HepG2 (cell line): ENCODE measurements around the gene SOX12. TPM values are rescaled to one million over a fixed set of nuclear protein-coding genes. Genes with fewer than 3 reads are reported as not detected.

ENCODE experiments used
- CBX2 ChIP-seq, 2 experiments: fragments of 200-600 bp in 1 of 2; sonication (generic); formaldehyde crosslinking in 1 of 2; IDR thresholded peaks; 2 replicates each; pipeline versions ENCODE4 v1.7.0 to v1.8.1; 2018 to 2022; ENCODE audit warnings: low read depth in 2 of 2, low read length in 1 of 2, mild to moderate bottlenecking in 1 of 2, missing genetic modification reagents in 1 of 2
- DMAP1 ChIP-seq: IDR thresholded peaks from 2 replicates; pipeline ENCODE4 v1.6.1; 2016
- FOXC1 ChIP-seq: sonication (generic); formaldehyde crosslinking; IDR thresholded peaks from 2 replicates; pipeline ENCODE4 v1.8.0; 2022; ENCODE audit warnings: mild to moderate bottlenecking, missing genetic modification reagents, borderline replicate concordance
- HES4 ChIP-seq: sonication (generic); formaldehyde crosslinking; IDR thresholded peaks from 2 replicates; pipeline ENCODE4 v1.9.0; 2021; ENCODE audit warnings: mild to moderate bottlenecking, missing genetic modification reagents, borderline replicate concordance
- HOXA3 ChIP-seq: sonication (generic); formaldehyde crosslinking; IDR thresholded peaks from 2 replicates; pipeline ENCODE4 v1.5.0; 2020; ENCODE audit warnings: missing genetic modification reagents
- HOXA9 ChIP-seq: sonication (generic); formaldehyde crosslinking; IDR thresholded peaks from 2 replicates; pipeline ENCODE4 v1.8.1; 2022; ENCODE audit warnings: missing genetic modification reagents, mild to moderate bottlenecking, moderate library complexity, borderline replicate concordance
- KMT2B ChIP-seq: IDR thresholded peaks from 2 replicates; pipeline ENCODE4 v1.6.1; 2016; ENCODE audit warnings: missing genetic modification reagents, missing compliant biosample characterization
- NCOR1 ChIP-seq: fragments of 200-600 bp; sonication (generic); IDR thresholded peaks from 2 replicates; pipeline ENCODE4 v1.7.0; 2017; ENCODE audit warnings: antibody characterized with exemption, low read length, borderline replicate concordance
- NFRKB ChIP-seq: fragments of 450-650 bp; IDR thresholded peaks from 2 replicates; pipeline ENCODE4 v1.6.1; 2017
- SCMH1 ChIP-seq: sonication (generic); formaldehyde crosslinking; IDR thresholded peaks from 2 replicates; pipeline ENCODE4 v1.9.0; 2021; ENCODE audit warnings: missing genetic modification reagents, mild to moderate bottlenecking, borderline replicate concordance
- SIX1 ChIP-seq: sonication (generic); formaldehyde crosslinking; IDR thresholded peaks from 2 replicates; pipeline ENCODE4 v1.4.0; 2020; ENCODE audit warnings: missing genetic modification reagents, borderline replicate concordance
- SNAI1 ChIP-seq: sonication (generic); formaldehyde crosslinking; IDR thresholded peaks from 2 replicates; pipeline ENCODE4 v1.5.0; 2020; ENCODE audit warnings: mild to moderate bottlenecking, missing genetic modification reagents, borderline replicate concordance
- SP4 ChIP-seq: sonication (generic); formaldehyde crosslinking; IDR thresholded peaks from 2 replicates; pipeline ENCODE4 v1.8.1; 2023; ENCODE audit warnings: mild to moderate bottlenecking, missing genetic modification reagents
- TBL1XR1 ChIP-seq: fragments of 150-350 bp; IDR thresholded peaks from 2 replicates; pipeline ENCODE4 v1.6.1; 2014; ENCODE audit warnings: borderline replicate concordance, low read length; ENCODE audit not compliant: partially characterized antibody
- TBP ChIP-seq: sonication (generic); formaldehyde crosslinking; IDR thresholded peaks from 2 replicates; pipeline ENCODE4 v1.5.0; 2020; ENCODE audit warnings: missing genetic modification reagents
- ZEB1 ChIP-seq: IDR thresholded peaks from 2 replicates; pipeline ENCODE4 v1.6.1; 2012; ENCODE audit warnings: mild to moderate bottlenecking, low read depth, inconsistent platforms; ENCODE audit not compliant: insufficient replicate concordance
- ZMAT3 ChIP-seq: sonication (generic); formaldehyde crosslinking; conservative IDR thresholded peaks from 2 replicates; pipeline ENCODE4 v1.7.0; 2021; ENCODE audit warnings: missing genetic modification reagents
- ZNF839 ChIP-seq: sonication (generic); formaldehyde crosslinking; IDR thresholded peaks from 2 replicates; pipeline ENCODE4 v1.4.0; 2020; ENCODE audit warnings: missing genetic modification reagents, mild to moderate bottlenecking, borderline replicate concordance
- polyA plus RNA-seq, 8 experiments: library from polyadenylated mRNA; depleted of rRNA in 3 of 8; stranded (reverse) in 7 of 8; unstranded in 1 of 8; fragments of >200 nt; fragmentation: Illumina TruSeq in 4 of 8; extraction: Trizol in 4 of 8; gene quantifications; 2 replicates each; pipeline versions ENCODE4 v1.2.1 to v1.2.3, GENCODE V29; 2011 to 2016; ENCODE audit warnings: low read depth in 4 of 8, missing spikeins in 1 of 8, mixed read lengths in 1 of 8; ENCODE audit not compliant: insufficient read depth in 1 of 8
- total RNA-seq, 5 experiments: library from RNA; depleted of rRNA; stranded (reverse); fragments of >200 nt; fragmentation: Illumina TruSeq; extraction: Trizol; gene quantifications; 2 replicates each; pipeline ENCODE4 v1.2.3, GENCODE V29; 2016; ENCODE audit warnings: low read depth in 1 of 5
- TF ChIP-seq, protein P1 (sequence below): sonication (generic); formaldehyde crosslinking; conservative IDR thresholded peaks from 2 replicates; pipeline ENCODE4 v1.4.0; 2020; ENCODE audit warnings: mild to moderate bottlenecking, missing genetic modification reagents, moderate library complexity
- TF ChIP-seq, protein P2 (sequence below), 2 experiments: sonication (generic) in 1 of 2; formaldehyde crosslinking in 1 of 2; IDR thresholded peaks; 2 replicates each; pipeline versions ENCODE4 v1.4.0 to v1.6.1; 2018 to 2020; ENCODE audit warnings: missing genetic modification reagents in 2 of 2, borderline replicate concordance in 1 of 2, low read depth in 1 of 2, mild to moderate bottlenecking in 1 of 2, missing biosample characterization in 1 of 2
- TF ChIP-seq, protein P3 (sequence below): sonication (generic); formaldehyde crosslinking; IDR thresholded peaks from 2 replicates; pipeline ENCODE4 v1.4.0; 2020; ENCODE audit warnings: missing genetic modification reagents, mild to moderate bottlenecking, borderline replicate concordance

The SOX12 gene
- total and polyA plus RNA-seq, 2 of the 13 experiments (the other 11 are each of a cell fraction or from before 2014, with no cell fraction given): 10.0 to 18.7 TPM

DNA sequence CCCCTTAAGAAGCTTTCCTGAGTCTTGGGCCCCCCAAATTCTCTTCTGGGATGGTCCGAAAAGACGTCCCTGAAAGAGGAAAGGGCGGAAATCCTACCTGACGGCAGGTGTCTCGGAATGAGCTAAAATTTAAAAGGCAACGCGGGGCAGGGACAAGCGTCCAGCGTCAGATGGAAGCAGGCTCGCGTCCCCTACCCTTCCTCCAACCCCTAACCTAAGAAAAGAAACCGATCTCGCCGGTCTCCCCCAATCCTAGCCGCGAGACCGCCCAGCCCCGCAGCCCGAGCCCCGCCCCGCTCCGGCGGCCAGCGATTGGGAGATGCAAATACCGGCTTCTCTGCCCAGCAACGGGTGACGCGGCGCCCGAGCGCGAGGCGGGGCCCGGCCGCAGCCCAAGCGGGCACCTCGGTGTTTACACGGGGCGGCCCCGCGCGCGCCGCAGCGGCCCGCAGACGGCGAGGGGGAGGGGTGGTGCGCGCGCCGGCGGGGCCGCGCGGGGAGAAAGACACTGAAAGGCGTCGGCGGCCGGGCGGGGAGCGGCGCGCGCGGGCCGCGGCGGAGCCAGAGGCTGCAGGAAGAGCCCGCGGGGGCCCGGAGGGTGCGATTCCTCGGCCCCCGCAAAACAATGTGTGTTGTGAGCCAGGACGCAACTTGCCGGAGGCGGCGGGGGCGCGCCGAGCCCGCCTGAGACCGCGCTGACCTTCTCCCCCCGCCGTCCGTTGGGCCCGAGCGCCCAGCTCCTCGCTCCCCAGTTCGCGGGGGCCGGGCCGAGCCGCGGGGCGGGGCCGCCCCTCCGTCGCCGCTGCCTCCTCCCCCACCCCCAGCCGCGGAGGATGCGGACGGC, at the start of gene SOX12 (continued):
- TF ChIP-seq, protein P1, sequence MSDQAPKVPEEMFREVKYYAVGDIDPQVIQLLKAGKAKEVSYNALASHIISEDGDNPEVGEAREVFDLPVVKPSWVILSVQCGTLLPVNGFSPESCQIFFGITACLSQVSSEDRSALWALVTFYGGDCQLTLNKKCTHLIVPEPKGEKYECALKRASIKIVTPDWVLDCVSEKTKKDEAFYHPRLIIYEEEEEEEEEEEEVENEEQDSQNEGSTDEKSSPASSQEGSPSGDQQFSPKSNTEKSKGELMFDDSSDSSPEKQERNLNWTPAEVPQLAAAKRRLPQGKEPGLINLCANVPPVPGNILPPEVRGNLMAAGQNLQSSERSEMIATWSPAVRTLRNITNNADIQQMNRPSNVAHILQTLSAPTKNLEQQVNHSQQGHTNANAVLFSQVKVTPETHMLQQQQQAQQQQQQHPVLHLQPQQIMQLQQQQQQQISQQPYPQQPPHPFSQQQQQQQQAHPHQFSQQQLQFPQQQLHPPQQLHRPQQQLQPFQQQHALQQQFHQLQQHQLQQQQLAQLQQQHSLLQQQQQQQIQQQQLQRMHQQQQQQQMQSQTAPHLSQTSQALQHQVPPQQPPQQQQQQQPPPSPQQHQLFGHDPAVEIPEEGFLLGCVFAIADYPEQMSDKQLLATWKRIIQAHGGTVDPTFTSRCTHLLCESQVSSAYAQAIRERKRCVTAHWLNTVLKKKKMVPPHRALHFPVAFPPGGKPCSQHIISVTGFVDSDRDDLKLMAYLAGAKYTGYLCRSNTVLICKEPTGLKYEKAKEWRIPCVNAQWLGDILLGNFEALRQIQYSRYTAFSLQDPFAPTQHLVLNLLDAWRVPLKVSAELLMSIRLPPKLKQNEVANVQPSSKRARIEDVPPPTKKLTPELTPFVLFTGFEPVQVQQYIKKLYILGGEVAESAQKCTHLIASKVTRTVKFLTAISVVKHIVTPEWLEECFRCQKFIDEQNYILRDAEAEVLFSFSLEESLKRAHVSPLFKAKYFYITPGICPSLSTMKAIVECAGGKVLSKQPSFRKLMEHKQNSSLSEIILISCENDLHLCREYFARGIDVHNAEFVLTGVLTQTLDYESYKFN (CRISPR knock-in tag): no peak
- TF ChIP-seq ZMAT3 (CRISPR knock-in tag) (peak; percentile 74), NFRKB (no peak), HOXA9 (no peak), KMT2B (CRISPR knock-in tag) (0 out of 2 replicates have a peak, but pooled peaks have one; percentile 15), ZNF839 (no peak; the same call in 1 of the 2 replicates), HOXA3 (CRISPR knock-in tag) (peak; percentile 79), CBX2 (IDR thresholded peaks at IDR 0.05; ENCODE audit: low read depth, low read length) (no peak), CBX2 (CRISPR knock-in tag; IDR thresholded peaks at IDR 0.05; ENCODE audit: low read depth) (no peak), SIX1 (CRISPR knock-in tag) (no peak), SNAI1 (peak; percentile 11), SP4 (peak; percentile 78), DMAP1 (CRISPR knock-in tag) (peak; percentile 35; the same call in 1 of the 2 replicates), TBP (CRISPR knock-in tag) (no peak), NCOR1 (no peak), ZEB1 (peak; percentile 78), SCMH1 (CRISPR knock-in tag) (no peak), TBL1XR1 (peak; percentile 14), FOXC1 (CRISPR knock-in tag) (no peak), HES4 (CRISPR knock-in tag) (peak; percentile 91)
- TF ChIP-seq, protein P2, sequence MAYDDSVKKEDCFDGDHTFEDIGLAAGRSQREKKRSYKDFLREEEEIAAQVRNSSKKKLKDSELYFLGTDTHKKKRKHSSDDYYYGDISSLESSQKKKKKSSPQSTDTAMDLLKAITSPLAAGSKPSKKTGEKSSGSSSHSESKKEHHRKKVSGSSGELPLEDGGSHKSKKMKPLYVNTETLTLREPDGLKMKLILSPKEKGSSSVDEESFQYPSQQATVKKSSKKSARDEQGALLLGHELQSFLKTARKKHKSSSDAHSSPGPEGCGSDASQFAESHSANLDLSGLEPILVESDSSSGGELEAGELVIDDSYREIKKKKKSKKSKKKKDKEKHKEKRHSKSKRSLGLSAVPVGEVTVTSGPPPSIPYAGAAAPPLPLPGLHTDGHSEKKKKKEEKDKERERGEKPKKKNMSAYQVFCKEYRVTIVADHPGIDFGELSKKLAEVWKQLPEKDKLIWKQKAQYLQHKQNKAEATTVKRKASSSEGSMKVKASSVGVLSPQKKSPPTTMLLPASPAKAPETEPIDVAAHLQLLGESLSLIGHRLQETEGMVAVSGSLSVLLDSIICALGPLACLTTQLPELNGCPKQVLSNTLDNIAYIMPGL (CRISPR knock-in tag; IDR thresholded peaks at IDR 0.05; ENCODE audit: borderline replicate concordance in 1 of 2, low read depth in 1 of 2): peak in 1 of 2 experiments; percentile 19; a peak in 3 of 4 replicates
- TF ChIP-seq, protein P3, sequence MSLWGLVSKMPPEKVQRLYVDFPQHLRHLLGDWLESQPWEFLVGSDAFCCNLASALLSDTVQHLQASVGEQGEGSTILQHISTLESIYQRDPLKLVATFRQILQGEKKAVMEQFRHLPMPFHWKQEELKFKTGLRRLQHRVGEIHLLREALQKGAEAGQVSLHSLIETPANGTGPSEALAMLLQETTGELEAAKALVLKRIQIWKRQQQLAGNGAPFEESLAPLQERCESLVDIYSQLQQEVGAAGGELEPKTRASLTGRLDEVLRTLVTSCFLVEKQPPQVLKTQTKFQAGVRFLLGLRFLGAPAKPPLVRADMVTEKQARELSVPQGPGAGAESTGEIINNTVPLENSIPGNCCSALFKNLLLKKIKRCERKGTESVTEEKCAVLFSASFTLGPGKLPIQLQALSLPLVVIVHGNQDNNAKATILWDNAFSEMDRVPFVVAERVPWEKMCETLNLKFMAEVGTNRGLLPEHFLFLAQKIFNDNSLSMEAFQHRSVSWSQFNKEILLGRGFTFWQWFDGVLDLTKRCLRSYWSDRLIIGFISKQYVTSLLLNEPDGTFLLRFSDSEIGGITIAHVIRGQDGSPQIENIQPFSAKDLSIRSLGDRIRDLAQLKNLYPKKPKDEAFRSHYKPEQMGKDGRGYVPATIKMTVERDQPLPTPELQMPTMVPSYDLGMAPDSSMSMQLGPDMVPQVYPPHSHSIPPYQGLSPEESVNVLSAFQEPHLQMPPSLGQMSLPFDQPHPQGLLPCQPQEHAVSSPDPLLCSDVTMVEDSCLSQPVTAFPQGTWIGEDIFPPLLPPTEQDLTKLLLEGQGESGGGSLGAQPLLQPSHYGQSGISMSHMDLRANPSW (CRISPR knock-in tag): 0 out of 2 replicates have a peak, but pooled peaks have one; percentile 21
